HEK293T (cell line): Measurements from ENCODE around the gene ERP29.

Source experiments
- HDGF ChIP-seq: fragments of 450-650 bp; IDR thresholded peaks from 2 replicates; pipeline ENCODE4 v1.6.1; 2017; ENCODE audit warnings: antibody characterized with exemption, borderline replicate concordance
- SUZ12 ChIP-seq: fragments of 450-650 bp; IDR thresholded peaks from 2 replicates; pipeline ENCODE4 v1.6.1; 2016; ENCODE audit warnings: mild to moderate bottlenecking

DNA sequence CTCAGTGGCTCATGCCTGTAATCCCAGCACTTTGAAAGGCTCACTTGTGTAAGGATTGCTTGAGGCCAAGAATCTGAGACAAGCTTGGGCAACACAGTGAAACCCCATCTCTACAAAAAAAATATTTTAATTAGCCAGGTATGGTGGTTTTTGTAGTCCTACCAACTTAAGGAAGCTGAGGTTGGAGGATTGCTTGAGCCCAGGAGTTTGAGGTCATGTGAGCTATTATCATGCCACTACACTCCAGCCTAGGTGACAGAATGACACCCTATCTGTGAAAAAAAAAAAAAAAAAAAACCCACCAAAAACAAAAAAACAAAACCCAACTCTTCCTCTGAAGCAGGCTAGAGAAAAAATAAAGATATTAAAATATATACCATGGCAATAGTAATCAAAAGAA, 41.4 kb upstream of the ERP29 start:
- TF ChIP-seq SUZ12 (no peak), HDGF (no peak)
